ENCODE measurements around the gene TAP2.

The TAP2 gene

DNA sequence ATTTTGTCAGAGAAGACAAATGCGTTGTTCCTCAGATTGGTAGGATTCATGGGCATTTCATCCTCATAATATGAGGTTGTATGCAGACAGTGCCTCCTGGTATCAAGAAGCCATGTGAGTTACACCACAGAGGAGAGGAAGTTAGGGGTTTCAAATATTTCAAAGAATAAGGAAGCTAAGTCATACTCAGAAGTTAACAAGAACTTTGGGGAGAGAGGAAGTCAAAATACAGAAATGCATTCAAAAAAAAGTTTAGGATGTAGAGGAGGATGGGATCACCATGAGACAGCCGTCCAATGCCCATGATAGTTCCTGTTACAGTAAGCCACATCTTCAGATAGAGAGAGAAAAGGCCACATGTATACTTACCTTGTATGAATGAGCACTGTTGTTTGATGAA lies 44.0 kb downstream of the TAP2 start:
- H4K20me1 ChIP-seq (ENCODE audit: low read depth, low read length), result no peaks in the 10 kb centered on the region
- no peak overlapping the region for H3K4me2 ChIP-seq (ENCODE audit: low read depth, low read length, poor library complexity, severe bottlenecking)
- H3K9me3 ChIP-seq (ENCODE audit: insufficient read depth, low read length), result peaks cover 6% of the 10 kb centered on the region; the same call in 1 of the 2 replicates
- H3K9me2 ChIP-seq (replicated peaks; ENCODE audit: insufficient read depth, low read length), result no peaks in the 10 kb centered on the region
- no peak overlapping the region for H3K9ac ChIP-seq (ENCODE audit: low read length)
- TF ChIP-seq, protein P1, sequence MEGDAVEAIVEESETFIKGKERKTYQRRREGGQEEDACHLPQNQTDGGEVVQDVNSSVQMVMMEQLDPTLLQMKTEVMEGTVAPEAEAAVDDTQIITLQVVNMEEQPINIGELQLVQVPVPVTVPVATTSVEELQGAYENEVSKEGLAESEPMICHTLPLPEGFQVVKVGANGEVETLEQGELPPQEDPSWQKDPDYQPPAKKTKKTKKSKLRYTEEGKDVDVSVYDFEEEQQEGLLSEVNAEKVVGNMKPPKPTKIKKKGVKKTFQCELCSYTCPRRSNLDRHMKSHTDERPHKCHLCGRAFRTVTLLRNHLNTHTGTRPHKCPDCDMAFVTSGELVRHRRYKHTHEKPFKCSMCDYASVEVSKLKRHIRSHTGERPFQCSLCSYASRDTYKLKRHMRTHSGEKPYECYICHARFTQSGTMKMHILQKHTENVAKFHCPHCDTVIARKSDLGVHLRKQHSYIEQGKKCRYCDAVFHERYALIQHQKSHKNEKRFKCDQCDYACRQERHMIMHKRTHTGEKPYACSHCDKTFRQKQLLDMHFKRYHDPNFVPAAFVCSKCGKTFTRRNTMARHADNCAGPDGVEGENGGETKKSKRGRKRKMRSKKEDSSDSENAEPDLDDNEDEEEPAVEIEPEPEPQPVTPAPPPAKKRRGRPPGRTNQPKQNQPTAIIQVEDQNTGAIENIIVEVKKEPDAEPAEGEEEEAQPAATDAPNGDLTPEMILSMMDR (IDR thresholded peaks at IDR 0.05; ENCODE audit: insufficient read depth, low read length, poor library complexity, severe bottlenecking), result no peak
- H3K79me2 ChIP-seq (ENCODE audit: insufficient read depth, low read length), result no peaks in the 10 kb centered on the region
- H3K36me3 ChIP-seq (ENCODE audit: low read length), result no peaks in the 10 kb centered on the region
- no peak overlapping the region for H3K4me3 ChIP-seq (ENCODE audit: insufficient read depth, low read length, poor library complexity, severe bottlenecking)
- H3F3A ChIP-seq (ENCODE audit: insufficient read depth), result no peaks in the 10 kb centered on the region
- no peaks in the 10 kb centered on the region for H3K27me3 ChIP-seq (ENCODE audit: low read length)
- H2AFZ ChIP-seq (ENCODE audit: low read depth, low read length, severe bottlenecking), result no peak overlapping the region
- H3K27ac ChIP-seq (ENCODE audit: low read depth, low read length), result no peak overlapping the region

- no peaks in the 10 kb centered on the region for H3K9me3 ChIP-seq (ENCODE audit: insufficient read depth, low read length)
- no peaks in the 10 kb centered on the region for H3K9me2 ChIP-seq (replicated peaks; ENCODE audit: insufficient read depth, low read length)
- no peak overlapping the region for H3K4me2 ChIP-seq (ENCODE audit: low read depth, low read length, poor library complexity, severe bottlenecking)
- no peak overlapping the region for H3K27ac ChIP-seq (ENCODE audit: low read depth, low read length)
- no peak overlapping the region for H3K4me3 ChIP-seq (ENCODE audit: insufficient read depth, low read length, poor library complexity, severe bottlenecking)
- H3F3A ChIP-seq (ENCODE audit: insufficient read depth), result no peaks in the 10 kb centered on the region
- no peaks in the 10 kb centered on the region for H4K20me1 ChIP-seq (ENCODE audit: low read depth, low read length)
- H2AFZ ChIP-seq (ENCODE audit: low read depth, low read length, severe bottlenecking), result no peak overlapping the region
- H3K9ac ChIP-seq (ENCODE audit: low read length), result no peak overlapping the region
- TF ChIP-seq EZH2phosphoT487 (conservative IDR thresholded peaks at IDR 0.05; ENCODE audit: low read length), result no peak
- TF ChIP-seq, protein P1 (IDR thresholded peaks at IDR 0.05; ENCODE audit: insufficient read depth, low read length, poor library complexity, severe bottlenecking), result no peak
- no peaks in the 10 kb centered on the region for H3K79me2 ChIP-seq (ENCODE audit: insufficient read depth, low read length)
- H3K36me3 ChIP-seq (ENCODE audit: low read length), result no peaks in the 10 kb centered on the region
- no peaks in the 10 kb centered on the region for H3K27me3 ChIP-seq (ENCODE audit: low read length)
These were observed 45.6 kb downstream of the TAP2 start for GRCh38 chr6:32792901-32793435.

- Histone ChIP-seq H3K36me3 (ENCODE audit: low read length) (no peaks in the 10 kb centered on the region), H3K9me2 (replicated peaks; ENCODE audit: insufficient read depth, low read length) (no peaks in the 10 kb centered on the region), H3K9ac (ENCODE audit: low read length) (no peak overlapping the region), H4K20me1 (ENCODE audit: low read depth, low read length) (no peaks in the 10 kb centered on the region), H2AFZ (ENCODE audit: low read depth, low read length, severe bottlenecking) (no peak overlapping the region), H3K27me3 (ENCODE audit: low read length) (no peaks in the 10 kb centered on the region), H3K9me3 (ENCODE audit: insufficient read depth, low read length) (no peaks in the 10 kb centered on the region), H3K79me2 (ENCODE audit: insufficient read depth, low read length) (no peaks in the 10 kb centered on the region), H3F3A (ENCODE audit: insufficient read depth) (no peaks in the 10 kb centered on the region), H3K4me2 (ENCODE audit: low read depth, low read length, poor library complexity, severe bottlenecking) (no peak overlapping the region), H3K4me3 (ENCODE audit: insufficient read depth, low read length, poor library complexity, severe bottlenecking) (no peak overlapping the region), H3K27ac (ENCODE audit: low read depth, low read length) (no peak overlapping the region)
- TF ChIP-seq, protein P1 (IDR thresholded peaks at IDR 0.05; ENCODE audit: insufficient read depth, low read length, poor library complexity, severe bottlenecking), result no peak
- no peak for TF ChIP-seq EZH2phosphoT487 (conservative IDR thresholded peaks at IDR 0.05; ENCODE audit: low read length)
These were observed 48.2 kb downstream of the TAP2 start for GRCh38 chr6:32790306-32790705.

Data from SU-DHL-6 (cell line).